CD1c-positive myeloid dendritic cell (primary cell): ENCODE results near the gene CRYBG3.

ENCODE experiments used
- DNase-seq: peaks from one replicate; pipeline ENCODE4 v3.0.0-alpha.2; 2016; ENCODE audit errors: extremely low spot score

Gene CRYBG3

DNA sequence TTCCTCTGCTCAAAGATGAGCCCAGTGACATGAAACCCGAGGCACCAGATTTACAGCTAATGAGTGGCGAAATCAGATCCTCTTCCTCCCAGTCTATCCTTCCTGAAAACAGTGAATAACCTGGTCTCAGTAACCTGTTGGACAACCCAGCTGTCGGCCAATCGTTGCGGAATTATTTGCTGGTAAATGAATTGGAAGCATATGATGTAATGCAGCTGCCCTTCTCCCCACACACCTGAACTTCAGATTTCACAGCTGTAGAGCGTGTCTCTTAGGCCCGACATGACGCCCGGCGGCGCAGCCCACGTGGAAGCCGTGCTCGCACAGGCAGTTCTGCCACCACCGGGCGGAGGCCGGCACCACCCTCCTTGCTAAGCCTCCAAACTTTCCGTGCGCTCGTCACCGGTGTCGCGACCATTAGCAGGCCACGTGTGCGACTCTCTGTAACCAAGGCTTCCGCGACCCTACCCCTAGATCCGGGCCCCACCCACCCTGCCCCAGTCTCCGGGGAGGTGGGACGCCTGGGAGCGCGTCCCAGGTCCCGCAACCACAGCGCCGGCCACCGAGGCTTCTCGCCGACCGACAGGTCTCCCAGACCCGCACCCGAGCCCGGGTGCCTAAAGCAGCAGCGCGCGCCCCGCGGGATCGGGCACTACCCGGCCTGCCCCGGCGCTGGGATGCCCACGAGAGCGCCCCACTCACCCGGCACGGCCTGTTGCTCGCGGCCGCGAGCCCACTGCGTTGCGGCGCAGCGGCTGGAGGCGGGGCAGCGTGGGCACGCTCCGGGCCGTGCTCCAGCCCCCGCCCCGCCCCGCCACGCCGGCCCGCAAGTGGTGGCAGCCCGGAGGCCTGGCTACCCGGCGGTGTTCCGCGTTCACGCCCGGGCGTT, 150.1 kb downstream of the CRYBG3 start, which contains the start of gene RIOX2:
Gene RIOX2 (minus strand): TSS at position 753 of the 889 bp plus-strand sequence. CDS start 4,838 bp downstream, outside the sequence.
- DNase-seq, result peak; percentile 75

DNA sequence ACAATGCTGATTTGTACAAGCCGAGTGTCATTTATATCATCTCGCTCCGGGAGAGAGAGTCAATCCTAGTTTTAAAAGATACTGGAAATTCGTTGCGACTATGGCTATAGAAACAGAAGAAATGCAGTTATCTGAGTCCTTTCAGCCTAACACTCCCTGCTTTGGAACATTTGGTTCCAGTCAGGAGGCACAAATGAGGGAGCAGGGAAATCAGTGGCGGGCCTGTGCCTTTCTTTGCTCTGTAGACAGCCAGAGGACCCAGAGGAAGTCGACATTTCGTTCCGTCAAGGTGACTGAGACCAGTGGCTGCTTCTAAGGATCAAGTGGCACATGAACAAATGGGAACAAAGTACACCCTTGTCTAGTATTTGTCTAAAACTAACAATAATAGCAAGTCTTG, 151.2 kb downstream of the CRYBG3 start:
- DNase-seq, result no peak

DNA sequence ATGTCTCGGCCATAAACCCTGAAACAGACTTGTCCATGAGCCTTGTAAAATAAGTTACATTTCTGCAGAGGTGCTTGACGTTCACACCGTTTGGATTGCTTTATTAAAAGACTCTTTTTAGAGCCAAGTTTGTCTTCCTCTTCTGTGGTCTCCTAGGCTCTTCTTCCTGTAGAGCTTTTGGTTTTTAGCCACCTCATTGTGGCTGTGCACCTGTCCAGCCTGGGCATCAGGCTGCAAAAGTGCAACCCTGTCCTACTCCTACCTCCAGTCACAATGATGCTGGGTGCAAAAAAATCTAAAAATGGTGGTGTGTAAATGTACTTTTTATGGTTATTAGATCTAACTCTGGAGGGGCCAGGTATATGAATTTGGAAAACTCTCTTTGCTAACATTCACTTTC, 153.2 kb downstream of the CRYBG3 start:
- no peak for DNase-seq

DNA sequence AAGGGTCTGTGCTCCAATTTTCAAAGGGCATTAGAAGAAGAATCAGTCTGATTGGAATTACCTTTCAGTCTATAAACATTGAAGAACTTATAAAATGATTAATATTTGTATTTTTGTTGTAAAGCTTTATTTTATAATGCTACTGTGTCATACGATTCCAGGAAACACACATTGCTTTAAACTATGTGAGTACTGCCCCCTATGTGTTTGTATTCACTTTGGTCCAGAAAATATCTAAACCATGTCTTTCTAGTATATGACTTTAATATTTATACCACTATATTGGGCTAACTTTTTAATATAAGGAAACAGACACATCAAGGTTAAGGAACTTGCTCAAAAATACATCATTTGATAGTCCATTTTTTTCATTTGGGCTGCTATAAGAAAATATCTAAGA, 153.7 kb downstream of the CRYBG3 start:
- no peak for DNase-seq

DNA sequence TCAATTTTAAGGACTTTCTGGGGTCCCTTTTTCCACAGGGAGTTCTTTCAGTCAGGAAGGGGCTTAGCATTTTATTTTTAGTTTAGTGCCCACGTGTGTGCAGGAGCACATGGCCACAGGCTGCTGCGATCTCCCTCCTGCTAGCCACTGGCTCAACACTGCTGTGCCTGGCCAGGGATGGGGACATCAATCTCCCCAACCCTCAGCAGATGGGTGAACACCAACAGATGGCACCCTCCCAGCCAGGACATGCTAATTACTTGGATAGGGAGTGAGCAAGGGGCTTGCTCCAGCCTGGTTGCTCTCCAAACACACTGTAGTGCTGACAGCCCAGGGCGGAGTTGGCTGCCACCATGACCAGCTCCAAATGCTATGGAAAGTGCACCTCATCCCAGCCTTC, 157.8 kb downstream of the CRYBG3 start:
- DNase-seq, result no peak

DNA sequence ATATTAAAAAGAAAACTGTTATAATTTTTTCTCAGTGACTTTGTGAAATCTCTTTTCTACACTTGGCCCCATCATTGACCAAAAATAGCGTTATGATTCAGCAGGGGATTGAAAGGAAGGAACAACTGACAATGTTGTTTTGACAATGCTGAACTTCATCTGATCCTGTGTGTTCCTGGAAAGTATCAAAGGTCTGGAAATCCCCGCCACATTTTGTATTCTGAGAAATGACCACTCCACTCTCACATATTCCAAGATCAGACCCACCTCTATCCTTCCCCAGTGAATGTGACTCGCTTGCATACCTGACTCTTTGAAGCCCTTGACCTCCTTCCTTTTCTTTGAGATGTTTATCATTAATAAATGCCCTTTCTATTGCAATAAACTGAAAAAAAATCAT, 160.1 kb downstream of the CRYBG3 start:
- no peak for DNase-seq

DNA sequence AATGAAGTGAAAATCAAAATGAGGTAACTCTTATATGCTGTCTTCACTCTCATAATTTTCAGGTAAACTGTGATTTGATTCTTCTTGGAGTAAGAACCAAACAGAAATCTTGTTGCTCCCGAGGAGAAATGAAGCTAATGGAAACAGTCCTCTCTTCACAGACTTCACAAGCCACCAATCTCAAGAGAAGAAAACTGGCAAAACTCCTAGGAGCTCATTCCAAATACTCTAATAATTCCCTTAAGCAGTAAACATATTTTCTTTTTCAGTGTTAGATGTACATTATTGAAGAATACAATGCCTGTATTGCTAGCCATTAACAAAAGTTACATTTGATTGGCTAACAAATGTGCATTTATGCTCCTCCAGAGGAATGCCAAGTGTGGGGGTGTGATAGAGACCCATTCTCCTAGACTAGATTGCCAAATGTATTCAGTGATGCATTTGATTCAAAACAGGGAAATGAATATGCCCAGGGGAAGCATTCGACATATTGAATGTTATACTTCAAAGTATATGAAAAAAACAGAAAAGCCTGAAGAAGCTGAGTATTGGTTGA, 162.2 kb downstream of the CRYBG3 start:
- no peak for DNase-seq

DNA sequence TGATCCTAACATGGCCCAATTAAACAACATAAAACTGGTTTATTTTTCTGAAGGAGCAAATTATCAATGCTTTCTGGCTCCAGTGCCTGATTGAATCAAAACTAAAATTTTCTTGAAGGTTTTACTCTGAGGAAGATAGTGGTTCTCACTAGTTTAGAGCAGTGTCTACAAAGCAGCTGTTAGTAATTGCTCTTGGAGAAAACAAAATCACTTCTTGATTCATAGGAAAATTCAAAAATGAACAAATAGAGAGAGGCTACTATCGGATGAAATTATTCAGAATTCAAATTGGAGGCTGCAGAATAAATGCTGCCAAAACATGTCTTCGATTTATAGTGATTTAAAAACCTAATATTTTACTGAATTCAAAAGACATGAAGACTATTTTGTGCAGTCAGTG, 165.5 kb downstream of the CRYBG3 start:
- no peak for DNase-seq

DNA sequence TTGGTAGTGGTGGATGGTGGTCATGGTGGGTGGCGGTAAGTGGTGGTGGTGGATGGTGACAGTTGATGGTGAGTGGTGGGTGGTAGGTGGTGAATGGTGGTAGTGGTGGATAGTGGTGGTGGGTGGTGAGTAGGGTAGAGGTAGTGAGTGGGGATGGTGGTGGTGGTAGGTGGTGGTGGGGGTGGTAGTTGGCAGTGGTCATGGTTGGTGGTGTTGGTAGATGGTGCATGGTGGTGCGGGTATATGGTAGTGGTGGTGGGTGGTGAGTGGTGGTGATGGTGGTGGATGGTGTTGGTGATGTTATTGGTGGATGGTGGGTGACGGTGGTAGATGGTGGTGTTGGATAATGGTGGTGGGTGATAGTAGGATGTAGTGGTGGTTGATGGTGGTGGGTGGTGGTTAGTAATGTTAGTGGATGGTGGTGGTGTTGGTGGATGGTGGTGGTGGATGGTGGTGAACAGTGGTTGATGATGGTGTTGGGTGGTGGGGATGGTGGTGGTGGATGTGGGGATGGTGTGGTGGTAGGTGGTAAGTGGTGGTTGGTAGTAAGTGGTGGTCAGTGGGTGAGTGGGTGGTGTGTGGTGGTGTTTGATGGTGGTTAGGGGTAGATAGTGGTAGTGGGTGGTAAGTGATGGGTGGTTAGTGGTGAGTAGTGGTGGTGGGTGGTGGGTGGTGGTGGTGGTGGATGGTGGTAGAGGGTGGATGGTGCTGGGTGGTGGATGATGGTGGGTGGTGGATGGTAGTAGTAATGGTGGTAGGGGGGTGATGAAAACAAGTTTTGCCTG, 167.2 kb downstream of the CRYBG3 start:
- DNase-seq, result no peak

DNA sequence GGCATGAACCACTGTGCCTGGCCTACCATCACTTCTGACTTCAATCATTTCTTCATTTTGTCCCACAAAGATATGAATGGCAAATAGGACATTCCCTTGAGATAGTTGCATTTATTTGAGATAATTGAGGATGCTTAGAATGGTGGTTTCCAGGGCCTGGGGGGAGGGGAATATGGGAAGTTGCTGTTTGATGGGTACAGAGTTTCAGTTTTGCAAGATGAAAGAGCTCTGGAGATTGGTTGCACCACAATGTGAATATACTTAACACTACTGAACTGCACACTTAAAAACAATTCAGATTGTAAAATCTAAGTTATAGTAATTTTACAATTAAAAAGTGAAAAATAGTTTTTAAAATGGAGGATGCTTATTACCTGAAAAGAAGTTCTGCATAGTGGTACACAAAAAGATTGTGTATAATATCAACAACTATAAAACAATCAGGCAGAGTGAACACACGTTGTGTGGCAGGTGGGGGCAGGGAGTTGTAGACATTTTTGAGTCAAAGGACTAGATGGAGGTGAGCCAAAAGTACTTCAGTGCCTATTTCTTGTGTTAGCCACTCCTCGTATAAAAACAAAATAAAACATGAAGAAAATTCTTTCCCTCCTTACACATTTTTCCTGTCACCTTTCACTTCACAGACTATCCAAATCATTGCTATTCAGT, 168.9 kb downstream of the CRYBG3 start:
- DNase-seq, result no peak

DNA sequence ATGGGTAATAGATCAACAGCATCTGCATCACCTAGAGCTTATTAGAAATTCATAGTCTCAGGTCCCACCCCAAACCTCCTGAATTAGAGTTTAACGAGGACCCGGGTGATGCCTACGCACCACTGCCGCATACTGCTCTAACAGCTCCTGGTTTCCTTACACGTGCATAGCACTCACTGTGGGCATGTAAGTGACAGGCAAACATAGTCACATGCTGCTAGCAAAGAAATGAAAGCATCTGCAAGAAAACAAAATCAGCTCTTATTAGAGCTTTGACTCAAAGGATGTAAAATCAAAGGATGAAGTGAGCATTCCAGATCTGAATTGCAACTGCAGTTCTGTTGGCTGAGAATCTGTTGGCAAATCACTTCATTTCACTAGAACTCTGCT, 169.5 kb downstream of the CRYBG3 start:
- DNase-seq, result no peak

DNA sequence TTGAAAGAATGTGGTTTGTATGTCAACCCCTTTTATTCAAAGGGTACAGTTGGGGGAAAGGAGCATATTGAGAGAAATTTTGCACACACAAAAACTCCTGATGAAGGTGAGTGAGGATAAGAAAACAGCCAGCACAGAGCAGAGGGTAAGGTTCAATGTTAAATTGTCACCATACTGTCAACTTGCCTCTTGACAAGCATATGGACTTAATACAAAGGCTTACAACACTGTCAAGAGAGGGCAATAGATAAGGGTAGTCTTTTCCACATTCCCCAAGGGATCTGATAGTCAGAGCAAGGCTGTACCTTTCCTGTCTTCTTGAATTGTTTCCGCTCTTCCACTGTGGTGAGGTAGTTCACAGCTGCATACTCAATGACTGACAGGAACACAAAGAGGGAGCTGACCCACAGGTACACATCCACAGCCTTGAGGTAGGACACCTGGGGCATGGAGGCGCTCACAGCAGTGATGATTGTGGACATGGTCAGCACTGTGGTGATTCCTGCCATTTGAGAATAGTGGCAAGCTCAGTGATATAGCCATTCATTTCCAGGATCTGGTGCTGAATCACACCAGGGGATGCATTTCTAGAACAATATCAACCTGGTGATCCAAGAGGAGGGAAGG, 170.8 kb downstream of the CRYBG3 start:
- no peak for DNase-seq

DNA sequence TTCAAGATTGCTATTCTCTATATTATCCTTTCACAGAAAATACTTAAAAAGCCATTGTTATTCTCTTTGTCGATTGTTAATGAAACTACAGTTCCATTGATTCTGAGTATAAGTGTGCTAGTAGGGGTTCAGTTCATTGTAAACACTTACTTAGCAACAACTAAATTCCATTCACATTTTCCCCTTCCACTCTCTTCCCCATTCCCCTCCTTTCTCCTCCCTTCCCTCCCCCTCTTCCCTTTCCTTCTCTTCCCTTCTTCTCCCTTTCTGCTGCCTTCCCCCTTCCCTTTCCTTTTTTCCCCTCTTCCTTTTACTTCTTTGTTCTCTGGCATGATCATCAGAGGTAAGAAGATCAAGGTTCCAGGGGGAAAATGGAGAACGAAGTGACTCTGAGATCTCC, 171.7 kb downstream of the CRYBG3 start:
- no peak for DNase-seq

DNA sequence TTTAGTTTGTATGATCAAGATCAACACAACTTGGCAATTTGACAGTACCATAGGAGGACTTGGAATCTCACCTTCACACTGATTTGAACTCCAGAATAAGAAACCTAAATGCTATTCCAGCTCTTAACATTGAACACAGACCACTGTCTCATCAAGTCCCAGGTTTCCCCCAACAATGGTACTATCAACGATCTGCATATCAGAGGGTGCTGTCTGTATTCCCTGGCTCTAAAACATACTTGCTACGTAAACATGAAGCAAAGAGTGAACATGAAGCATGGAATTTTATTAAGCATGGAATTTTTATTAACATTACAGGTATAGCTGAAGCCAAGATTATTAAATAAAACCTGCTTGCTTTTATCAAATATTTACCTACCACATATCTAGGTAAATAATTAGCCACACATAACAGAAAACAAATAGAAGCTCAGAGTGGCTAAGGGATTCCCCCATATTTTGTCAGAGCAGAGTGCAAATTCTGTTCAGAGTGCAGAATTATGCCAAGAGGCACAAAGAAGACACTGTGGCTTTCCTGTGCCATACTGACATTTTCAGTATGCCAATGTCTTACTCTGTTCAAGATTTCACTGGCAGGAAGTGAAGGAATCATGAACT, 172.6 kb downstream of the CRYBG3 start:
- DNase-seq, result no peak
